ENCODE results near the gene FIGNL1. TPM values are rescaled to one million over a fixed set of nuclear protein-coding genes. Genes with fewer than 3 reads are reported as not detected.

FIGNL1 gene
- total RNA-seq, 1 donor from 2014 or later: 40.4 TPM

- Mint-ChIP-seq H3K27me3 (ENCODE audit: low read depth) (no peaks in the 10 kb centered on the region), H3K9me3 (no peaks in the 10 kb centered on the region), H3K36me3 (ENCODE audit: low read depth) (no peaks in the 10 kb centered on the region), H3K27ac (ENCODE audit: unreplicated experiment) (no peak overlapping the region), H3K4me1 (no peaks in the 10 kb centered on the region), H3K4me3 (no peak overlapping the region)
- DNase-seq (ENCODE audit: low read depth, low spot score): no peak
- TF ChIP-seq CTCF (conservative IDR thresholded peaks at IDR 0.05): no peak
Measured at GRCh38 chr7:50418526-50419290, 31.4 kb downstream of the FIGNL1 start.

GRCh38 chr7:50418086-50418515, 32.0 kb downstream of the FIGNL1 start:
- Mint-ChIP-seq H3K27me3 (ENCODE audit: low read depth) (no peaks in the 10 kb centered on the region), H3K36me3 (ENCODE audit: low read depth) (no peaks in the 10 kb centered on the region), H3K9me3 (no peaks in the 10 kb centered on the region), H3K4me1 (no peaks in the 10 kb centered on the region), H3K27ac (ENCODE audit: unreplicated experiment) (no peak overlapping the region), H3K4me3 (no peak overlapping the region)
- peak; percentile 73 for DNase-seq (ENCODE audit: low read depth, low spot score)
- peak; percentile 92 for TF ChIP-seq CTCF (conservative IDR thresholded peaks at IDR 0.05)

- Mint-ChIP-seq H3K4me1 (no peaks in the 10 kb centered on the region), H3K27me3 (ENCODE audit: low read depth) (no peaks in the 10 kb centered on the region), H3K9me3 (no peaks in the 10 kb centered on the region), H3K4me3 (no peak overlapping the region), H3K27ac (ENCODE audit: unreplicated experiment) (no peak overlapping the region), H3K36me3 (ENCODE audit: low read depth) (no peaks in the 10 kb centered on the region)
- no peak for TF ChIP-seq CTCF (conservative IDR thresholded peaks at IDR 0.05)
- no peak for DNase-seq (ENCODE audit: low read depth, low spot score)
Measured at GRCh38 chr7:50416527-50417182, 33.5 kb downstream of the FIGNL1 start.

- H3K36me3 Mint-ChIP-seq (ENCODE audit: low read depth): no peaks in the 10 kb centered on the region
- H3K4me1 Mint-ChIP-seq: no peaks in the 10 kb centered on the region
- H3K27me3 Mint-ChIP-seq (ENCODE audit: low read depth): no peaks in the 10 kb centered on the region
- DNase-seq (ENCODE audit: low read depth, low spot score): no peak
- H3K27ac Mint-ChIP-seq (ENCODE audit: unreplicated experiment): no peak overlapping the region
- no peaks in the 10 kb centered on the region for H3K9me3 Mint-ChIP-seq
- H3K4me3 Mint-ChIP-seq: no peak overlapping the region
- TF ChIP-seq CTCF (conservative IDR thresholded peaks at IDR 0.05): no peak
Measured at GRCh38 chr7:50415844-50416364, 34.2 kb downstream of the FIGNL1 start.

- TF ChIP-seq CTCF (conservative IDR thresholded peaks at IDR 0.05): no peak
- H3K9me3 Mint-ChIP-seq: no peaks in the 10 kb centered on the region
- peaks cover under 1% of the 10 kb centered on the region for H3K27me3 Mint-ChIP-seq (ENCODE audit: low read depth)
- H3K4me3 Mint-ChIP-seq: no peak overlapping the region
- H3K27ac Mint-ChIP-seq (ENCODE audit: unreplicated experiment): no peak overlapping the region
- H3K4me1 Mint-ChIP-seq: no peaks in the 10 kb centered on the region
- no peak for DNase-seq (ENCODE audit: low read depth, low spot score)
- no peaks in the 10 kb centered on the region for H3K36me3 Mint-ChIP-seq (ENCODE audit: low read depth)
Measured at GRCh38 chr7:50413561-50413960, 36.6 kb downstream of the FIGNL1 start.
